Measurements from ENCODE around the gene ANHX. TPM values are rescaled to one million over a fixed set of nuclear protein-coding genes. Genes with fewer than 3 reads are reported as not detected.

Gene ANHX
- total RNA-seq, 2 donors from 2014 or later: not detected

GRCh38 chr12:133181238-133181959 is 54.3 kb downstream of the ANHX start, which contains the start of gene ZNF268:
ZNF268 (plus strand) TSS chr12:133181495; CDS start chr12:133181998, 503 bp downstream.
- peak; percentile 94 to 98 for ATAC-seq
- Mint-ChIP-seq H3K4me3 (peak within 1 kb of the TSS; percentile 96), H3K27ac (peak within 1 kb of the TSS; percentile 85 to 94), H3K36me3 (peaks cover 74% of the 10 kb centered on the region), H3K4me1 (ENCODE audit: low read depth in 2 of 2) (peaks cover 14 to 24% of the 10 kb centered on the region in 2 donors), H3K27me3 (peaks cover 0 to 5% of the 10 kb centered on the region in 2 donors), H3K9me3 (peaks cover 35% of the 10 kb centered on the region)
- DNase-seq (ENCODE audit: low spot score): peak; percentile 94

GRCh38 chr12:133180669-133181068 is 55.0 kb downstream of the ANHX start:
- Mint-ChIP-seq H3K36me3 (peaks cover 77% of the 10 kb centered on the region), H3K27ac (no peak overlapping the region), H3K27me3 (peaks cover 0 to 12% of the 10 kb centered on the region in 2 donors), H3K4me3 (no peak overlapping the region), H3K9me3 (peaks cover 38% of the 10 kb centered on the region), H3K4me1 (ENCODE audit: low read depth in 2 of 2) (peaks cover 14 to 24% of the 10 kb centered on the region in 2 donors)
- DNase-seq (ENCODE audit: low spot score) (no peak), ATAC-seq (no peak)

GRCh38 chr12:133174901-133175300 is 60.8 kb downstream of the ANHX start:
- Mint-ChIP-seq H3K4me3 (no peak overlapping the region), H3K27ac (no peak overlapping the region), H3K4me1 (ENCODE audit: low read depth in 2 of 2) (no peaks in the 10 kb centered on the region), H3K27me3 (peaks cover 0 to 21% of the 10 kb centered on the region in 2 donors), H3K36me3 (peaks cover 42% of the 10 kb centered on the region), H3K9me3 (peaks cover 23% of the 10 kb centered on the region)
- DNase-seq (ENCODE audit: low spot score) (no peak), ATAC-seq (no peak)

GRCh38 chr12:133172491-133172890 is 63.2 kb downstream of the ANHX start:
- Mint-ChIP-seq H3K9me3 (peaks cover 15% of the 10 kb centered on the region), H3K27ac (no peak overlapping the region), H3K27me3 (peaks cover 0 to 21% of the 10 kb centered on the region in 2 donors), H3K4me3 (no peak overlapping the region), H3K4me1 (ENCODE audit: low read depth in 2 of 2) (no peaks in the 10 kb centered on the region), H3K36me3 (peaks cover 31% of the 10 kb centered on the region)
- no peak for ATAC-seq
- DNase-seq (ENCODE audit: low spot score): no peak

Other genes with a start within 250 kb of the ANHX start
- gene ZNF26, start 249.5 kb downstream of the ANHX start, total RNA-seq: 10 to 100 TPM; 24.1 to 27.3 TPM
- gene ZNF84, start 198.4 kb downstream of the ANHX start, total RNA-seq: 10 to 100 TPM; 16.8 to 17.6 TPM
- gene ZNF140, start 155.0 kb downstream of the ANHX start, total RNA-seq: 10 to 100 TPM in 1 of 2 donors, 1 to 10 TPM in 1; 7.1 to 17.1 TPM
- 1 to 10 TPM; 1.4 to 1.7 TPM for gene ZNF891, start 105.6 kb downstream of the ANHX start, total RNA-seq
- 1 to 10 TPM; 2.3 to 3.9 TPM for gene ZNF10, start 105.2 kb downstream of the ANHX start, total RNA-seq
- gene ZNF268, start 54.4 kb downstream of the ANHX start, total RNA-seq: 10 to 100 TPM; 18.9 to 23.5 TPM